ENCODE data around the gene OR2V2.

The OR2V2 gene

GRCh38 chr5:181182651-181183050 lies 35.3 kb downstream of the OR2V2 start:
- POLR2A ChIA-PET = no interaction called here
- TF ChIP-seq, protein P1, sequence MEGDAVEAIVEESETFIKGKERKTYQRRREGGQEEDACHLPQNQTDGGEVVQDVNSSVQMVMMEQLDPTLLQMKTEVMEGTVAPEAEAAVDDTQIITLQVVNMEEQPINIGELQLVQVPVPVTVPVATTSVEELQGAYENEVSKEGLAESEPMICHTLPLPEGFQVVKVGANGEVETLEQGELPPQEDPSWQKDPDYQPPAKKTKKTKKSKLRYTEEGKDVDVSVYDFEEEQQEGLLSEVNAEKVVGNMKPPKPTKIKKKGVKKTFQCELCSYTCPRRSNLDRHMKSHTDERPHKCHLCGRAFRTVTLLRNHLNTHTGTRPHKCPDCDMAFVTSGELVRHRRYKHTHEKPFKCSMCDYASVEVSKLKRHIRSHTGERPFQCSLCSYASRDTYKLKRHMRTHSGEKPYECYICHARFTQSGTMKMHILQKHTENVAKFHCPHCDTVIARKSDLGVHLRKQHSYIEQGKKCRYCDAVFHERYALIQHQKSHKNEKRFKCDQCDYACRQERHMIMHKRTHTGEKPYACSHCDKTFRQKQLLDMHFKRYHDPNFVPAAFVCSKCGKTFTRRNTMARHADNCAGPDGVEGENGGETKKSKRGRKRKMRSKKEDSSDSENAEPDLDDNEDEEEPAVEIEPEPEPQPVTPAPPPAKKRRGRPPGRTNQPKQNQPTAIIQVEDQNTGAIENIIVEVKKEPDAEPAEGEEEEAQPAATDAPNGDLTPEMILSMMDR (IDR thresholded peaks at IDR 0.05; ENCODE audit: control extremely low read depth, extremely low read depth, low read depth, missing control alignments) = no peak
- no peak for DNase-seq (ENCODE audit: extremely low spot score)
- CTCF ChIA-PET = interaction anchor here (0.7 to 4.0 kb wide), 4 partner anchors 10 to 40 kb away, joined by 3 to 42 read pairs (median 4); partner anchors contain the start of gene TRIM41

- ChIA-PET CTCF (interaction anchor here (0.6 to 4.0 kb wide), 22 partner anchors 9 to 401 kb away, joined by 3 to 42 read pairs (median 4); partner anchors contain the start of genes RACK1 and TRIM52), POLR2A (no interaction called here)
- no peak for DNase-seq (ENCODE audit: extremely low spot score)
- TF ChIP-seq, protein P1 (IDR thresholded peaks at IDR 0.05; ENCODE audit: control extremely low read depth, extremely low read depth, low read depth, missing control alignments) = no peak
Observed at GRCh38 chr5:181184845-181185216, 37.4 kb downstream of the OR2V2 start.

GRCh38 chr5:181185560-181185959 lies 38.2 kb downstream of the OR2V2 start:
- POLR2A ChIA-PET = no interaction called here
- TF ChIP-seq, protein P1 (IDR thresholded peaks at IDR 0.05; ENCODE audit: control extremely low read depth, extremely low read depth, low read depth, missing control alignments) = no peak
- CTCF ChIA-PET = interaction anchor here (0.9 to 4.0 kb wide), 13 partner anchors 9 to 401 kb away, joined by 3 to 42 read pairs (median 7); partner anchors contain the start of genes RACK1 and TRIM52
- no peak for DNase-seq (ENCODE audit: extremely low spot score)

GRCh38 chr5:181186022-181186421 lies 38.6 kb downstream of the OR2V2 start:
- TF ChIP-seq, protein P1 (IDR thresholded peaks at IDR 0.05; ENCODE audit: control extremely low read depth, extremely low read depth, low read depth, missing control alignments) = no peak
- no peak for DNase-seq (ENCODE audit: extremely low spot score)
- CTCF ChIA-PET = interaction anchor here (1.5 to 4.0 kb wide), 4 partner anchors 13 to 402 kb away, joined by 4 to 42 read pairs (median 16); no protein-coding TSS in a partner anchor
- POLR2A ChIA-PET = no interaction called here

- CTCF ChIA-PET = interaction anchor here (1.6 to 9.1 kb wide), 3 partner anchors 11 to 18 kb away, joined by 7 to 109 read pairs (median 27); partner anchors contain the start of gene TRIM7
- POLR2A ChIA-PET = interaction anchor here (0.7 kb wide), 1 partner anchor 1339 kb away, joined by 3 read pairs; no protein-coding TSS in a partner anchor
- DNase-seq (ENCODE audit: extremely low spot score) = no peak
- TF ChIP-seq, protein P1 (IDR thresholded peaks at IDR 0.05; ENCODE audit: control extremely low read depth, extremely low read depth, low read depth, missing control alignments) = no peak
Observed at GRCh38 chr5:181186986-181187499, 39.7 kb downstream of the OR2V2 start.

GRCh38 chr5:181187500-181188213 lies 40.3 kb downstream of the OR2V2 start:
- POLR2A ChIA-PET = interaction anchor here (0.7 kb wide), 2 partner anchors 35 to 1340 kb away, joined by 3 to 4 read pairs; no protein-coding TSS in a partner anchor
- CTCF ChIA-PET = interaction anchor here (1.6 to 9.1 kb wide), 3 partner anchors 10 to 17 kb away, joined by 7 to 109 read pairs (median 27); partner anchors contain the start of gene TRIM7
- DNase-seq (ENCODE audit: extremely low spot score) = no peak
- TF ChIP-seq, protein P1 (IDR thresholded peaks at IDR 0.05; ENCODE audit: control extremely low read depth, extremely low read depth, low read depth, missing control alignments) = no peak

All from GM10248 (cell line).